ENCODE measurements around the gene PAX5.

GRCh38 chr9:36889844-36890243, 144.2 kb downstream of the PAX5 start:
- TF ChIP-seq POLR2A (IDR thresholded peaks at IDR 0.05; ENCODE audit: low read depth, low read length) (no peak), TAF1 (IDR thresholded peaks at IDR 0.05; ENCODE audit: low read depth, low read length) (no peak), SPI1 (IDR thresholded peaks at IDR 0.05; ENCODE audit: low read depth, low read length) (no peak), POLR2AphosphoS5 (IDR thresholded peaks at IDR 0.05; ENCODE audit: low read depth, low read length) (no peak)
